Muscle of leg (tissue), 11 donors: ENCODE data around the gene TUFT1. TPM values are rescaled to one million over a fixed set of nuclear protein-coding genes. Genes with fewer than 3 reads are reported as not detected.

Source experiments
- DNase-seq: peaks from one replicate; pipeline ENCODE4 v3.0.0; 2013
- H3K27ac ChIP-seq: one replicate; pipeline ENCODE4 v1.5.1; 2013; ENCODE audit warnings: mild to moderate bottlenecking, low read length, control low read depth
- H3K27me3 ChIP-seq: one replicate; pipeline ENCODE4 v1.6.1; 2013; ENCODE audit warnings: low read length; ENCODE audit not compliant: control insufficient read depth, insufficient read depth
- H3K36me3 ChIP-seq: one replicate; pipeline ENCODE4 v1.6.1; 2013; ENCODE audit warnings: low read length; ENCODE audit not compliant: control insufficient read depth, insufficient read depth
- H3K4me1 ChIP-seq: one replicate; pipeline ENCODE4 v1.6.1; 2013; ENCODE audit warnings: low read length; ENCODE audit not compliant: control insufficient read depth, insufficient read depth
- H3K4me3 ChIP-seq: one replicate; pipeline ENCODE4 v1.5.1; 2013; ENCODE audit warnings: low read length, control low read depth
- H3K9me3 ChIP-seq: replicated peaks from 2 replicates; pipeline ENCODE4 v1.6.1; 2013; ENCODE audit warnings: low read depth, low read length; ENCODE audit not compliant: control insufficient read depth
- WGBS: methylation state at CpG from one replicate; pipeline ENCODE4 v1.1.5; 2013; ENCODE audit warnings: missing lambda C conversion rate; ENCODE audit not compliant: insufficient coverage; 5-methylcytosine and 5-hydroxymethylcytosine counted together
- polyA plus RNA-seq, 8 donors: library from polyadenylated mRNA; unstranded; fragments of 120-200 nt; gene quantifications; one replicate each; pipeline versions ENCODE4 v1.2.1 to v1.2.3, GENCODE V29; 2013; ENCODE audit warnings: inconsistent platforms in 1 of 8, low replicate concordance in 1 of 8; ENCODE audit not compliant: insufficient read length in 8 of 8, insufficient read depth in 1 of 8
- total RNA-seq: library from RNA; stranded (reverse); fragments of 120-200 nt; gene quantifications from one replicate; pipeline ENCODE4 v1.2.4, GENCODE V29; 2013

TUFT1 gene
- total and polyA plus RNA-seq, 9 donors: 6.0 to 9.6 (median 7.0) TPM

- WGBS: 86% methylated on average over 10 of the region's 12 CpGs
- no peak for DNase-seq
- no peak overlapping the region for H3K4me3 ChIP-seq
- H3K36me3 ChIP-seq: peaks cover 39% of the 10 kb centered on the region
- no peaks in the 10 kb centered on the region for H3K9me3 ChIP-seq
- no peak overlapping the region for H3K27ac ChIP-seq
- H3K4me1 ChIP-seq: no peaks in the 10 kb centered on the region
- no peaks in the 10 kb centered on the region for H3K27me3 ChIP-seq
Measured at GRCh38 chr1:151574575-151575529, 34.7 kb downstream of the TUFT1 start.

GRCh38 chr1:151577173-151577572, 37.1 kb downstream of the TUFT1 start:
- no peak overlapping the region for H3K27ac ChIP-seq
- no peak overlapping the region for H3K4me3 ChIP-seq
- H3K36me3 ChIP-seq: peaks cover 37% of the 10 kb centered on the region

GRCh38 chr1:151578941-151579340, 38.8 kb downstream of the TUFT1 start:
- no peak overlapping the region for H3K4me3 ChIP-seq
- H3K9me3 ChIP-seq: no peaks in the 10 kb centered on the region
- no peaks in the 10 kb centered on the region for H3K27me3 ChIP-seq
- H3K4me1 ChIP-seq: peaks cover 29% of the 10 kb centered on the region
- DNase-seq: no peak
- no peak overlapping the region for H3K27ac ChIP-seq
- WGBS: no CpG with 5 or more reads among the region's 1 CpG
- H3K36me3 ChIP-seq: peaks cover 38% of the 10 kb centered on the region

More at GRCh38 chr1:151577173-151577572, 37.1 kb downstream of the TUFT1 start:
- Histone ChIP-seq H3K4me1 (peaks cover 16% of the 10 kb centered on the region), H3K9me3 (no peaks in the 10 kb centered on the region), H3K27me3 (no peaks in the 10 kb centered on the region)
- no peak for DNase-seq
- WGBS: no CpG with 5 or more reads among the region's 2 CpGs

- no peaks in the 10 kb centered on the region for H3K9me3 ChIP-seq
- WGBS: 83% methylated on average over 4 of the region's 8 CpGs
Measured at GRCh38 chr1:151579436-151580225, 39.5 kb downstream of the TUFT1 start.

GRCh38 chr1:151581451-151581850, 41.3 kb downstream of the TUFT1 start:
- Histone ChIP-seq H3K27ac (peak overlapping the region; percentile 81), H3K4me1 (peaks cover 54% of the 10 kb centered on the region), H3K9me3 (no peaks in the 10 kb centered on the region), H3K36me3 (peaks cover 20% of the 10 kb centered on the region), H3K4me3 (no peak overlapping the region), H3K27me3 (no peaks in the 10 kb centered on the region)
- WGBS: 24% methylated on average over 5 of the region's 5 CpGs
- peak; percentile 84 for DNase-seq

More at GRCh38 chr1:151579436-151580225, 39.5 kb downstream of the TUFT1 start:
- H3K4me3 ChIP-seq: no peak overlapping the region
- no peaks in the 10 kb centered on the region for H3K27me3 ChIP-seq
- H3K36me3 ChIP-seq: peaks cover 31% of the 10 kb centered on the region
- H3K27ac ChIP-seq: no peak overlapping the region
- DNase-seq: no peak
- H3K4me1 ChIP-seq: peaks cover 36% of the 10 kb centered on the region

GRCh38 chr1:151581921-151582320, 41.8 kb downstream of the TUFT1 start:
- no CpG with 5 or more reads among the region's 1 CpG for WGBS
- no peaks in the 10 kb centered on the region for H3K27me3 ChIP-seq
- no peaks in the 10 kb centered on the region for H3K9me3 ChIP-seq
- peak overlapping the region; percentile 81 for H3K27ac ChIP-seq
- DNase-seq: peak; percentile 92
- H3K4me3 ChIP-seq: no peak overlapping the region
- H3K4me1 ChIP-seq: peaks cover 55% of the 10 kb centered on the region
- H3K36me3 ChIP-seq: peaks cover 20% of the 10 kb centered on the region

- Histone ChIP-seq H3K36me3 (peaks cover 15% of the 10 kb centered on the region), H3K27me3 (no peaks in the 10 kb centered on the region), H3K4me3 (no peak overlapping the region), H3K4me1 (peaks cover 55% of the 10 kb centered on the region), H3K9me3 (no peaks in the 10 kb centered on the region), H3K27ac (no peak overlapping the region)
- no CpG with 5 or more reads among the region's 2 CpGs for WGBS
- peak; percentile 24 for DNase-seq
Measured at GRCh38 chr1:151583796-151584195, 43.7 kb downstream of the TUFT1 start.

GRCh38 chr1:151584278-151584677, 44.2 kb downstream of the TUFT1 start:
- H3K9me3 ChIP-seq: no peaks in the 10 kb centered on the region

GRCh38 chr1:151584780-151585179, 44.7 kb downstream of the TUFT1 start:
- 45% methylated on average over 5 of the region's 7 CpGs for WGBS
- Histone ChIP-seq H3K9me3 (no peaks in the 10 kb centered on the region), H3K27me3 (no peaks in the 10 kb centered on the region), H3K4me1 (peaks cover 55% of the 10 kb centered on the region), H3K36me3 (peaks cover 9% of the 10 kb centered on the region), H3K27ac (peak overlapping the region; percentile 62), H3K4me3 (no peak overlapping the region)
- peak; percentile 23 for DNase-seq

More at GRCh38 chr1:151584278-151584677, 44.2 kb downstream of the TUFT1 start:
- peaks cover 14% of the 10 kb centered on the region for H3K36me3 ChIP-seq
- DNase-seq: no peak
- WGBS: 81% methylated on average over 3 of the region's 6 CpGs
- no peaks in the 10 kb centered on the region for H3K27me3 ChIP-seq
- no peak overlapping the region for H3K27ac ChIP-seq
- H3K4me1 ChIP-seq: peaks cover 55% of the 10 kb centered on the region
- H3K4me3 ChIP-seq: no peak overlapping the region

GRCh38 chr1:151585622-151586021, 45.5 kb downstream of the TUFT1 start:
- no peaks in the 10 kb centered on the region for H3K9me3 ChIP-seq
- peak overlapping the region; percentile 63 for H3K27ac ChIP-seq
- H3K4me1 ChIP-seq: peaks cover 54% of the 10 kb centered on the region
- peaks cover 7% of the 10 kb centered on the region for H3K36me3 ChIP-seq
- no peak overlapping the region for H3K4me3 ChIP-seq
- no CpG with 5 or more reads among the region's 1 CpG for WGBS
- DNase-seq: peak; percentile 87
- no peaks in the 10 kb centered on the region for H3K27me3 ChIP-seq
